K562 (cell line): ENCODE data around the gene HADHB. TPM values are rescaled to one million over a fixed set of nuclear protein-coding genes. Genes with fewer than 3 reads are reported as not detected.

Experiments
- ATAC-seq: fragments of 200-7000 bp; cut with Tn5 transposase; 3 replicates; pipeline ENCODE4 v1.9.1; 2020; ENCODE audit warnings: moderate library complexity
- BruUV-seq: library from RNA; stranded (reverse); fragments of 400-500 nt; replicated peaks from 2 replicates; lab custom pipeline; 2021; lab: Mats Ljungman, UMichigan
- CTCF ChIA-PET: fragments of 300-600 bp; formaldehyde crosslinking; extraction: SDS; loops from one replicate; lab custom pipeline; 2021; ENCODE audit warnings: low intra/inter-chr PET ratio; lab: Yijun Ruan, JAX
- POLR2A ChIA-PET: fragments of 300-600, 350-650 bp; sonication (Branson Sonifier 250); formaldehyde crosslinking; extraction: SDS; loops from one replicate; lab custom pipeline; 2021; ENCODE audit warnings: antibody characterized with exemption, inconsistent platforms; lab: Yijun Ruan, JAX
- DNase-seq, 4 experiments: peaks; one replicate each; pipeline versions ENCODE4 v3.0.0 to v3.0.0-alpha.2; 2011 to 2018; ENCODE audit warnings: low spot score in 3 of 4, mixed read lengths in 3 of 4; ENCODE audit errors: extremely low read depth in 1 of 4
- FAIRE-seq: peaks from 2 replicates; lab custom pipeline; 2011; peaks lifted over from hg19 to GRCh38; lab: Jason Lieb, UNC
- H2AFZ ChIP-seq: 2 replicates; pipeline ENCODE4 v1.6.0; 2011; ENCODE audit warnings: low read depth, low read length, control low read depth, inconsistent platforms
- H3K27ac ChIP-seq: fragments of 200-600 bp; 3 replicates; pipeline ENCODE4 v1.8.0; 2011; ENCODE audit warnings: low read depth, mild to moderate bottlenecking, control low read depth, inconsistent platforms, low read length, moderate library complexity, mixed read lengths; ENCODE audit errors: extremely low read depth
- H3K27me3 ChIP-seq, 2 experiments: fragments of 300-600 bp in 1 of 2; 2 replicates in 1 of 2; 3 replicates in 1 of 2; pipeline versions ENCODE4 v1.6.0 to v1.8.0; 2011; ENCODE audit warnings: inconsistent platforms in 2 of 2, low read length in 2 of 2, mild to moderate bottlenecking in 1 of 2, mixed read lengths in 1 of 2, moderate library complexity in 1 of 2; ENCODE audit not compliant: control insufficient read depth in 2 of 2, insufficient read depth in 2 of 2
- H3K36me3 ChIP-seq: fragments of 300-600 bp; 3 replicates; pipeline ENCODE4 v1.8.0; 2011; ENCODE audit warnings: mild to moderate bottlenecking, low read length, inconsistent platforms; ENCODE audit not compliant: control insufficient read depth, insufficient read depth
- H3K4me1 ChIP-seq, 2 experiments: fragments of 200-600 bp in 1 of 2; replicated peaks in 1 of 2; 2 replicates in 1 of 2; 3 replicates in 1 of 2; pipeline versions ENCODE4 v1.5.1 to v1.8.0; 2011; ENCODE audit warnings: inconsistent platforms in 2 of 2, low read length in 2 of 2, mild to moderate bottlenecking in 1 of 2, mixed read lengths in 1 of 2, moderate library complexity in 1 of 2; ENCODE audit not compliant: control insufficient read depth in 2 of 2, insufficient read depth in 2 of 2
- H3K4me2 ChIP-seq: 2 replicates; pipeline ENCODE4 v1.6.1; 2011; ENCODE audit warnings: low read length, control low read depth, inconsistent platforms, mixed read lengths; ENCODE audit not compliant: insufficient read depth
- H3K4me3 ChIP-seq: fragments of 200-600 bp; sonication (generic), shearing (Covaris generic); 2 replicates; pipeline ENCODE4 v1.5.1; 2016; ENCODE audit warnings: control low read depth, inconsistent platforms
- H3K79me2 ChIP-seq: fragments of 200-600 bp; 3 replicates; pipeline ENCODE4 v1.8.0; 2011; ENCODE audit warnings: low read length, inconsistent platforms; ENCODE audit not compliant: control insufficient read depth, insufficient read depth
- H3K9ac ChIP-seq, 2 experiments: 2 replicates each; pipeline versions ENCODE4 v1.6.0 to v1.6.1; 2011; ENCODE audit warnings: low read depth in 2 of 2, low read length in 2 of 2, control low read depth in 1 of 2, inconsistent platforms in 1 of 2, mild to moderate bottlenecking in 1 of 2, mixed read lengths in 1 of 2; ENCODE audit not compliant: insufficient read depth in 1 of 2
- H3K9me1 ChIP-seq: one replicate; pipeline ENCODE4 v1.6.0; 2011; ENCODE audit warnings: inconsistent platforms, mild to moderate bottlenecking, low read length, moderate library complexity; ENCODE audit not compliant: control insufficient read depth, insufficient read depth
- H3K9me3 ChIP-seq: replicated peaks from 2 replicates; pipeline ENCODE4 v1.5.1; 2011; ENCODE audit warnings: low read depth, low read length, inconsistent platforms; ENCODE audit not compliant: control insufficient read depth, insufficient read depth
- H4K20me1 ChIP-seq: replicated peaks from 2 replicates; pipeline ENCODE4 v1.6.1; 2011; ENCODE audit warnings: low read length, inconsistent platforms, mixed read lengths; ENCODE audit not compliant: control insufficient read depth, insufficient read depth
- KDM2B ChIP-seq: fragments of 250-450 bp; sonication (Bioruptor Pico); IDR thresholded peaks from 2 replicates; pipeline ENCODE4 v1.8.0; 2021; ENCODE audit warnings: mild to moderate bottlenecking, moderate library complexity
- PYGO2 ChIP-seq: fragments of 450-650 bp; IDR thresholded peaks from 2 replicates; pipeline ENCODE4 v1.6.1; 2016; ENCODE audit warnings: mild to moderate bottlenecking, missing genetic modification characterization, moderate library complexity, missing compliant biosample characterization
- RAD21 ChIP-seq, 2 experiments: fragments of 250-450 bp in 1 of 2; fragments of 450-650 bp in 1 of 2; sonication (Bioruptor Pico) in 1 of 2; formaldehyde crosslinking in 1 of 2; IDR thresholded peaks in 1 of 2; conservative IDR thresholded peaks in 1 of 2; 2 replicates each; pipeline versions ENCODE4 v1.4.0 to v1.8.0; 2020 to 2022; ENCODE audit warnings: mild to moderate bottlenecking in 2 of 2, moderate library complexity in 1 of 2
- STAT6 ChIP-seq: sonication (generic); formaldehyde crosslinking; IDR thresholded peaks from 2 replicates; pipeline ENCODE4 v1.8.1; 2023; ENCODE audit warnings: mild to moderate bottlenecking, missing genetic modification reagents
- U2AF1 ChIP-seq: fragments of 200-400 bp; formaldehyde crosslinking; optimal IDR thresholded peaks from 2 replicates; pipeline ENCODE3; 2017; ENCODE audit warnings: mild to moderate bottlenecking, low read depth, low read length, moderate library complexity
- ZNF75A ChIP-seq: fragments of 450-650 bp; formaldehyde crosslinking; IDR thresholded peaks from 2 replicates; pipeline ENCODE4 v1.4.0; 2020; ENCODE audit warnings: mild to moderate bottlenecking
- WGBS: fragments of 100-300 bp; shearing (Covaris generic); methylation state at CpG from one replicate; pipeline ENCODE4 v1.1.6; 2016; ENCODE audit warnings: low coverage, mixed read lengths; ENCODE audit not compliant: insufficient coverage; ENCODE audit errors: missing lambda C conversion rate; 5-methylcytosine and 5-hydroxymethylcytosine counted together
- in situ Hi-C: fragments of 300-500 bp; cut with MboI; formaldehyde crosslinking; loops from 4 replicates; pipeline ENCODE4 v1.15.0; 2018; ENCODE audit warnings: inconsistent platforms, mixed read lengths
- intact Hi-C: fragments of 100-400 bp; cut with micrococcal nuclease; formaldehyde crosslinking; loops from 2 replicates; pipeline ENCODE4 v1.14.2; 2022
- polyA plus RNA-seq, 8 experiments: library from polyadenylated mRNA; depleted of rRNA in 4 of 8; stranded (reverse) in 5 of 8; unstranded in 3 of 8; fragments of >200 nt; fragmentation: Nextera tagmentation in 2 of 8; fragmentation: Illumina TruSeq in 1 of 8; extraction: Ambion mirVana in 2 of 8; extraction: Trizol in 1 of 8; gene quantifications; 2 replicates each; pipeline versions ENCODE4 v1.2.1 to v1.2.3, GENCODE V29; 2011 to 2014; ENCODE audit warnings: inconsistent platforms in 1 of 8, missing spikeins in 1 of 8
- total RNA-seq, 7 experiments: library from RNA; depleted of rRNA in 6 of 7; stranded (reverse); fragments of >200 nt in 6 of 7; fragmentation: Illumina TruSeq in 2 of 7; extraction: Trizol in 2 of 7; gene quantifications; 2 replicates each; pipeline versions ENCODE4 v1.2.1 to v1.2.3, GENCODE V29; 2011 to 2021; ENCODE audit warnings: low replicate concordance in 1 of 7
- TF ChIP-seq, protein P1 (sequence below), 3 experiments: IDR thresholded peaks in 2 of 3; conservative IDR thresholded peaks in 1 of 3; 2 replicates each; pipeline ENCODE4 v1.5.1; 2011 to 2012; ENCODE audit warnings: low read length in 3 of 3, mild to moderate bottlenecking in 3 of 3, control low read depth in 2 of 3, improper control_type of control experiment in 1 of 3, inconsistent platforms in 1 of 3, low read depth in 1 of 3, mixed read lengths in 1 of 3, moderate library complexity in 1 of 3; ENCODE audit not compliant: insufficient read depth in 2 of 3
- TF ChIP-seq, protein P2 (sequence below), 2 experiments: fragments of 450-650 bp; IDR thresholded peaks; 2 replicates each; pipeline ENCODE4 v1.6.1; 2018; ENCODE audit warnings: mild to moderate bottlenecking in 2 of 2, low read depth in 1 of 2; ENCODE audit not compliant: partially characterized antibody in 2 of 2

HADHB gene
- total and polyA plus RNA-seq, 9 of the 15 experiments (the other 6 are each of a cell fraction or from before 2014, with no cell fraction given), result 67.3 to 199 (median 100) TPM

DNA sequence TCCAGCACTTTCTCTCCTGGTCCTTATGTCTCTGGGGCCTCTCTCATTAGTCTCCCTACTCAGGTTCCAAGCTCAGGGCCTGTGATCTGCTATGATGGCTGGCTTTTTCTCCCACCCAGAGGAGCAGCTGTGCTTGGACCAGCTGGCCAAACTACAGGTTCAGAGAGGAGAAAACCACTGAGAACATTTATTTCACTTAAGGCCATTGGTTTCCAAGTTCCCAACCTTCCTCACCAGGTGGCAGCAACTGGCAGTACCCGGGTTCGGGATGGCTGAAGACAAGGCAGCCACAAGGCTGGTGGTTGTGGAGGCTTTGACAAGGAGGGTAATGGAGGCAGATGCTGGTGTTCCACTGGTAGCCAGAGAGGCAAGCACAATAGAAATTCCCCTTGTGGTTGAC, 71.3 kb downstream of the HADHB start:
- peak; percentile 40 for FAIRE-seq
- CTCF ChIA-PET, result interaction anchor here (0.7 kb wide), 1 partner anchor 153 kb away, joined by 5 read pairs; no protein-coding TSS in a partner anchor

More for the DNA sequence above, 71.3 kb downstream of the HADHB start:
- intact Hi-C loops, result no loop called here
- DNase-seq (no peak), ATAC-seq (no peak; the same call in 2 of the 3 replicates)
- BruUV-seq, result no TSS peak
- no peaks in the 10 kb centered on the region for H3K36me3 ChIP-seq
- peaks cover 3% of the 10 kb centered on the region for H3K9me1 ChIP-seq
- H3K27me3 ChIP-seq, result peaks cover 4 to 17% of the 10 kb centered on the region in 2 experiments; a peak in 3 of 5 replicates
- POLR2A ChIA-PET, result interaction anchor here (0.6 to 1.5 kb wide), 3 partner anchors 16 to 57 kb away, joined by 3 to 8 read pairs (median 3); no protein-coding TSS in a partner anchor
- peaks cover 15 to 35% of the 10 kb centered on the region in 2 experiments for H3K4me1 ChIP-seq
- no peak overlapping the region for H3K4me2 ChIP-seq
- no peaks in the 10 kb centered on the region for H4K20me1 ChIP-seq
- H3K4me3 ChIP-seq, result no peak overlapping the region
- H3K9me3 ChIP-seq, result no peaks in the 10 kb centered on the region
- WGBS, result 15% methylated on average over 2 of the region's 2 CpGs
- in situ Hi-C loops, result no loop called here
- no peaks in the 10 kb centered on the region for H3K79me2 ChIP-seq
- 0 out of 2 replicates have a peak overlapping the region, but pooled peaks have one; percentile 70 for H2AFZ ChIP-seq
- H3K27ac ChIP-seq, result no peak overlapping the region
- H3K9ac ChIP-seq, result peak overlapping the region in 1 of 2 experiments; percentile 81; a peak in 1 of 4 replicates
- TF ChIP-seq, protein P1, sequence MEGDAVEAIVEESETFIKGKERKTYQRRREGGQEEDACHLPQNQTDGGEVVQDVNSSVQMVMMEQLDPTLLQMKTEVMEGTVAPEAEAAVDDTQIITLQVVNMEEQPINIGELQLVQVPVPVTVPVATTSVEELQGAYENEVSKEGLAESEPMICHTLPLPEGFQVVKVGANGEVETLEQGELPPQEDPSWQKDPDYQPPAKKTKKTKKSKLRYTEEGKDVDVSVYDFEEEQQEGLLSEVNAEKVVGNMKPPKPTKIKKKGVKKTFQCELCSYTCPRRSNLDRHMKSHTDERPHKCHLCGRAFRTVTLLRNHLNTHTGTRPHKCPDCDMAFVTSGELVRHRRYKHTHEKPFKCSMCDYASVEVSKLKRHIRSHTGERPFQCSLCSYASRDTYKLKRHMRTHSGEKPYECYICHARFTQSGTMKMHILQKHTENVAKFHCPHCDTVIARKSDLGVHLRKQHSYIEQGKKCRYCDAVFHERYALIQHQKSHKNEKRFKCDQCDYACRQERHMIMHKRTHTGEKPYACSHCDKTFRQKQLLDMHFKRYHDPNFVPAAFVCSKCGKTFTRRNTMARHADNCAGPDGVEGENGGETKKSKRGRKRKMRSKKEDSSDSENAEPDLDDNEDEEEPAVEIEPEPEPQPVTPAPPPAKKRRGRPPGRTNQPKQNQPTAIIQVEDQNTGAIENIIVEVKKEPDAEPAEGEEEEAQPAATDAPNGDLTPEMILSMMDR (IDR thresholded peaks at IDR 0.05 in 2 of 3, conservative IDR thresholded peaks at IDR 0.05 in 1 of 3; ENCODE audit: insufficient read depth in 2 of 3, low read depth in 1 of 3, low read length in 3 of 3), result peak; percentile 21 to 37 (median 27); a peak in 2 of 6 replicates
- TF ChIP-seq, protein P2, sequence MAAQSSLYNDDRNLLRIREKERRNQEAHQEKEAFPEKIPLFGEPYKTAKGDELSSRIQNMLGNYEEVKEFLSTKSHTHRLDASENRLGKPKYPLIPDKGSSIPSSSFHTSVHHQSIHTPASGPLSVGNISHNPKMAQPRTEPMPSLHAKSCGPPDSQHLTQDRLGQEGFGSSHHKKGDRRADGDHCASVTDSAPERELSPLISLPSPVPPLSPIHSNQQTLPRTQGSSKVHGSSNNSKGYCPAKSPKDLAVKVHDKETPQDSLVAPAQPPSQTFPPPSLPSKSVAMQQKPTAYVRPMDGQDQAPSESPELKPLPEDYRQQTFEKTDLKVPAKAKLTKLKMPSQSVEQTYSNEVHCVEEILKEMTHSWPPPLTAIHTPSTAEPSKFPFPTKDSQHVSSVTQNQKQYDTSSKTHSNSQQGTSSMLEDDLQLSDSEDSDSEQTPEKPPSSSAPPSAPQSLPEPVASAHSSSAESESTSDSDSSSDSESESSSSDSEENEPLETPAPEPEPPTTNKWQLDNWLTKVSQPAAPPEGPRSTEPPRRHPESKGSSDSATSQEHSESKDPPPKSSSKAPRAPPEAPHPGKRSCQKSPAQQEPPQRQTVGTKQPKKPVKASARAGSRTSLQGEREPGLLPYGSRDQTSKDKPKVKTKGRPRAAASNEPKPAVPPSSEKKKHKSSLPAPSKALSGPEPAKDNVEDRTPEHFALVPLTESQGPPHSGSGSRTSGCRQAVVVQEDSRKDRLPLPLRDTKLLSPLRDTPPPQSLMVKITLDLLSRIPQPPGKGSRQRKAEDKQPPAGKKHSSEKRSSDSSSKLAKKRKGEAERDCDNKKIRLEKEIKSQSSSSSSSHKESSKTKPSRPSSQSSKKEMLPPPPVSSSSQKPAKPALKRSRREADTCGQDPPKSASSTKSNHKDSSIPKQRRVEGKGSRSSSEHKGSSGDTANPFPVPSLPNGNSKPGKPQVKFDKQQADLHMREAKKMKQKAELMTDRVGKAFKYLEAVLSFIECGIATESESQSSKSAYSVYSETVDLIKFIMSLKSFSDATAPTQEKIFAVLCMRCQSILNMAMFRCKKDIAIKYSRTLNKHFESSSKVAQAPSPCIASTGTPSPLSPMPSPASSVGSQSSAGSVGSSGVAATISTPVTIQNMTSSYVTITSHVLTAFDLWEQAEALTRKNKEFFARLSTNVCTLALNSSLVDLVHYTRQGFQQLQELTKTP (IDR thresholded peaks at IDR 0.05; ENCODE audit: low read depth in 1 of 2, partially characterized antibody in 2 of 2), result no peak
- TF ChIP-seq PYGO2 (tag), result no peak
- TF ChIP-seq U2AF1, result no peak
- TF ChIP-seq RAD21 (CRISPR knock-in tag; conservative IDR thresholded peaks at IDR 0.05 in 1 of 2, IDR thresholded peaks at IDR 0.05 in 1 of 2), result peak in 1 of 2 experiments; percentile 30; a peak in 2 of 4 replicates
- no peak for TF ChIP-seq STAT6 (CRISPR knock-in tag)
- TF ChIP-seq ZNF75A (CRISPR knock-in tag), result no peak
- no peak for TF ChIP-seq KDM2B
